Natural killer cell (primary cell): ENCODE results near the gene ZBTB37. TPM values are rescaled to one million over a fixed set of nuclear protein-coding genes. Genes with fewer than 3 reads are reported as not detected.
A peak's percentile ranks its signal among the peaks of the same experiment; 100 is the strongest.
"Not testable (repeated sequence)": the region's sequence is repeated elsewhere in the genome, so short reads cannot be mapped to it uniquely, and the experiment has no call there.

Source experiments
- ATAC-seq, 3 donors: fragments of 150-1000 bp in 2 of 3; fragments of 200-7000 bp in 1 of 3; cut with Tn5 transposase; 1 replicate in 1 of 3; 2 replicates in 2 of 3; pipeline ENCODE4 v1.10.0; 2021; ENCODE audit warnings: mild to moderate bottlenecking in 2 of 3, moderate library complexity in 2 of 3
- DNase-seq, 2 donors: peaks; one replicate each; pipeline versions ENCODE4 v3.0.0 to v3.0.0-alpha.2; 2013 to 2021; ENCODE audit warnings: mixed read lengths in 1 of 2
- H3K27ac ChIP-seq: one replicate; pipeline ENCODE4 v1.5.1; 2013; ENCODE audit warnings: mild to moderate bottlenecking, low read length
- H3K27me3 ChIP-seq: one replicate; pipeline ENCODE4 v1.6.1; 2013; ENCODE audit warnings: low read length; ENCODE audit not compliant: control insufficient read depth, insufficient read depth
- H3K36me3 ChIP-seq: one replicate; pipeline ENCODE4 v1.6.1; 2013; ENCODE audit warnings: low read length; ENCODE audit not compliant: control insufficient read depth, insufficient read depth
- H3K4me1 ChIP-seq: one replicate; pipeline ENCODE4 v1.6.1; 2013; ENCODE audit warnings: low read length; ENCODE audit not compliant: control insufficient read depth, insufficient read depth
- H3K4me3 ChIP-seq: one replicate; pipeline ENCODE4 v1.5.1; 2013; ENCODE audit warnings: low read length
- H3K9me3 ChIP-seq: one replicate; pipeline ENCODE4 v1.6.1; 2013; ENCODE audit warnings: low read length; ENCODE audit not compliant: control insufficient read depth, insufficient read depth
- H3K27ac Mint-ChIP-seq, 2 donors: one replicate each; pipeline ENCODE4 v1.8.0; 2022; ENCODE audit warnings: mild to moderate bottlenecking in 2 of 2, mixed read lengths in 2 of 2, moderate library complexity in 1 of 2
- H3K27me3 Mint-ChIP-seq, 2 donors: one replicate each; pipeline ENCODE4 v1.8.0; 2022; ENCODE audit warnings: low read depth in 2 of 2, mixed read lengths in 2 of 2
- H3K36me3 Mint-ChIP-seq: one replicate; pipeline ENCODE4 v1.8.0; 2022; ENCODE audit warnings: mixed read lengths
- H3K4me1 Mint-ChIP-seq, 2 donors: one replicate each; pipeline ENCODE4 v1.8.0; 2022; ENCODE audit warnings: mixed read lengths in 2 of 2
- H3K4me3 Mint-ChIP-seq: one replicate; pipeline ENCODE4 v1.8.0; 2022; ENCODE audit warnings: mild to moderate bottlenecking, moderate library complexity, mixed read lengths
- H3K9me3 Mint-ChIP-seq, 2 donors: one replicate each; pipeline ENCODE4 v1.8.0; 2022; ENCODE audit warnings: mixed read lengths in 2 of 2
- CTCF ChIP-seq: fragments of 200-600 bp; IDR thresholded peaks from one replicate; pipeline ENCODE4 v1.8.0; 2022; ENCODE audit warnings: antibody characterized with exemption
- WGBS: methylation state at CpG from one replicate; pipeline ENCODE4 v1.1.7; 2013; ENCODE audit warnings: missing lambda C conversion rate; ENCODE audit not compliant: insufficient coverage; 5-methylcytosine and 5-hydroxymethylcytosine counted together
- intact Hi-C: fragments of 100-400 bp; cut with micrococcal nuclease; formaldehyde crosslinking; loops from one replicate; pipeline ENCODE4 v1.14.2; 2022
- total RNA-seq, 4 donors: library from RNA; stranded (reverse); fragments of 120-200 nt in 1 of 4; gene quantifications; one replicate each; pipeline versions ENCODE4 v1.2.3 to v1.2.4, GENCODE V29; 2013 to 2022

Gene ZBTB37
- total RNA-seq, 3 donors from 2014 or later (not counting 1 experiment from before 2014, with no cell fraction given), result 38.2 to 47.3 (median 39.8) TPM

GRCh38 chr1:173861731-173862145 is 6.4 kb upstream of the ZBTB37 start:
- no peaks in the 10 kb centered on the region for H3K27me3 Mint-ChIP-seq
- peaks cover 30% of the 10 kb centered on the region for H3K36me3 Mint-ChIP-seq
- Histone ChIP-seq H3K4me1 (peaks cover 4% of the 10 kb centered on the region), H3K36me3 (peaks cover 71% of the 10 kb centered on the region), H3K27me3 (no peaks in the 10 kb centered on the region), H3K27ac (no peak overlapping the region), H3K4me3 (no peak overlapping the region), H3K9me3 (no peaks in the 10 kb centered on the region)
- TF ChIP-seq CTCF, result no peak
- ATAC-seq (no peak), DNase-seq (peak in 1 of 2 donors; percentile 16)
- no peak overlapping the region for H3K4me3 Mint-ChIP-seq
- 83% methylated on average over 7 of the region's 7 CpGs for WGBS
- H3K9me3 Mint-ChIP-seq, result no peaks in the 10 kb centered on the region
- H3K27ac Mint-ChIP-seq, result no peak overlapping the region
- peaks cover 30 to 31% of the 10 kb centered on the region in 2 donors for H3K4me1 Mint-ChIP-seq
- intact Hi-C loops, result loop anchor here (10.0 kb wide), 1 partner anchor 303 kb away; no protein-coding TSS in a partner anchor

GRCh38 chr1:173862146-173862768 is 5.9 kb upstream of the ZBTB37 start:
- H3K27ac Mint-ChIP-seq, H3K4me3 Mint-ChIP-seq, H3K27me3 ChIP-seq, H3K27ac ChIP-seq, H3K4me3 ChIP-seq, H3K9me3 Mint-ChIP-seq, H3K9me3 ChIP-seq, H3K27me3 Mint-ChIP-seq, ATAC-seq, H3K4me1 ChIP-seq: not testable (repeated sequence)
- peaks cover 66% of the 10 kb centered on the region for H3K36me3 ChIP-seq
- peak in 1 of 2 donors; percentile 14 for DNase-seq
- intact Hi-C loops, result loop anchor here (10.0 kb wide), 1 partner anchor 303 kb away; no protein-coding TSS in a partner anchor
- Mint-ChIP-seq H3K4me1 (peaks cover 35 to 36% of the 10 kb centered on the region in 2 donors), H3K36me3 (peaks cover 30% of the 10 kb centered on the region)
- WGBS, result 78% methylated on average over 11 of the region's 13 CpGs

- Histone ChIP-seq H3K4me3 (no peak overlapping the region), H3K4me1 (peaks cover 10% of the 10 kb centered on the region), H3K27me3 (no peaks in the 10 kb centered on the region), H3K9me3 (no peaks in the 10 kb centered on the region), H3K36me3 (peaks cover 61% of the 10 kb centered on the region), H3K27ac (no peak overlapping the region)
- H3K9me3 Mint-ChIP-seq, result no peaks in the 10 kb centered on the region
- H3K36me3 Mint-ChIP-seq, result peaks cover 30% of the 10 kb centered on the region
- DNase-seq, result no peak
- no peak overlapping the region for H3K4me3 Mint-ChIP-seq
- no peaks in the 10 kb centered on the region for H3K27me3 Mint-ChIP-seq
- ATAC-seq, result no peak
- WGBS, result 65% methylated on average over 8 of the region's 8 CpGs
- no peak for TF ChIP-seq CTCF
- H3K4me1 Mint-ChIP-seq, result peaks cover 40% of the 10 kb centered on the region in 2 donors
- H3K27ac Mint-ChIP-seq, result no peak overlapping the region
- intact Hi-C loops, result loop anchor here (10.0 kb wide), 1 partner anchor 302 kb away; no protein-coding TSS in a partner anchor
Measured at GRCh38 chr1:173862769-173863223, 5.4 kb upstream of the ZBTB37 start.

GRCh38 chr1:173863224-173864161 is 4.7 kb upstream of the ZBTB37 start:
- Histone ChIP-seq H3K36me3 (peaks cover 59% of the 10 kb centered on the region), H3K27ac (no peak overlapping the region), H3K9me3 (no peaks in the 10 kb centered on the region), H3K4me1 (peaks cover 10% of the 10 kb centered on the region), H3K27me3 (no peaks in the 10 kb centered on the region), H3K4me3 (no peak overlapping the region)
- H3K27ac Mint-ChIP-seq, result peak overlapping the region; percentile 91 to 97
- no peak for TF ChIP-seq CTCF
- intact Hi-C loops, result loop anchor here (10.0 kb wide), 1 partner anchor 301 kb away; no protein-coding TSS in a partner anchor
- H3K27me3 Mint-ChIP-seq, result no peaks in the 10 kb centered on the region
- no peak for ATAC-seq
- H3K4me3 Mint-ChIP-seq, result no peak overlapping the region
- H3K4me1 Mint-ChIP-seq, result peaks cover 42 to 44% of the 10 kb centered on the region in 2 donors
- no peaks in the 10 kb centered on the region for H3K9me3 Mint-ChIP-seq
- peak in 1 of 2 donors; percentile 14 for DNase-seq
- H3K36me3 Mint-ChIP-seq, result peaks cover 30% of the 10 kb centered on the region
